BLaER1 (cell line): ENCODE measurements around the gene PTPRZ1.

Source experiments
- H3K27ac ChIP-seq: shearing (Covaris generic); formaldehyde crosslinking; 2 replicates; pipeline ENCODE4 v1.8.1; 2022
- H3K27me3 ChIP-seq: shearing (Covaris generic); formaldehyde crosslinking; 2 replicates; pipeline ENCODE4 v1.8.1; 2022
- H3K36me3 ChIP-seq: shearing (Covaris generic); formaldehyde crosslinking; 2 replicates; pipeline ENCODE4 v1.8.1; 2022
- H3K4me1 ChIP-seq: shearing (Covaris generic); formaldehyde crosslinking; 2 replicates; pipeline ENCODE4 v1.8.1; 2022
- H3K4me2 ChIP-seq: shearing (Covaris generic); formaldehyde crosslinking; 2 replicates; pipeline ENCODE4 v1.8.1; 2022
- H3K4me3 ChIP-seq: shearing (Covaris generic); formaldehyde crosslinking; 2 replicates; pipeline ENCODE4 v1.8.1; 2022
- H3K9ac ChIP-seq: shearing (Covaris generic); formaldehyde crosslinking; 2 replicates; pipeline ENCODE4 v1.8.1; 2022
- H3K9me3 ChIP-seq: shearing (Covaris generic); formaldehyde crosslinking; 2 replicates; pipeline ENCODE4 v1.8.1; 2022
- H4K20me1 ChIP-seq: shearing (Covaris generic); formaldehyde crosslinking; 2 replicates; pipeline ENCODE4 v1.8.1; 2022
- Cebpa-rat ChIP-seq: shearing (Covaris generic); IDR thresholded peaks from 2 replicates; pipeline ENCODE4 v1.8.1; 2022

PTPRZ1 gene

GRCh38 chr7:122033641-122034040 is 160.7 kb downstream of the PTPRZ1 start:
- H3K9me3 ChIP-seq: no peaks in the 10 kb centered on the region
- no peak overlapping the region for H3K4me2 ChIP-seq
- H3K27ac ChIP-seq: no peak overlapping the region
- no peak for TF ChIP-seq Cebpa-rat
- no peaks in the 10 kb centered on the region for H3K36me3 ChIP-seq
- H4K20me1 ChIP-seq: no peaks in the 10 kb centered on the region
- no peaks in the 10 kb centered on the region for H3K4me1 ChIP-seq
- no peaks in the 10 kb centered on the region for H3K27me3 ChIP-seq
- H3K9ac ChIP-seq: no peak overlapping the region
- H3K4me3 ChIP-seq: no peak overlapping the region

- no peak overlapping the region for H3K4me2 ChIP-seq
- TF ChIP-seq Cebpa-rat: no peak
- H3K9me3 ChIP-seq: no peaks in the 10 kb centered on the region
- H3K4me3 ChIP-seq: no peak overlapping the region
- H3K27me3 ChIP-seq: no peaks in the 10 kb centered on the region
- no peak overlapping the region for H3K9ac ChIP-seq
- H3K36me3 ChIP-seq: no peaks in the 10 kb centered on the region
- no peak overlapping the region for H3K27ac ChIP-seq
- no peaks in the 10 kb centered on the region for H3K4me1 ChIP-seq
- no peaks in the 10 kb centered on the region for H4K20me1 ChIP-seq
Observed at GRCh38 chr7:122035876-122036275, 162.9 kb downstream of the PTPRZ1 start.

- no peaks in the 10 kb centered on the region for H3K36me3 ChIP-seq
- no peaks in the 10 kb centered on the region for H4K20me1 ChIP-seq
- H3K9ac ChIP-seq: no peak overlapping the region
- no peak for TF ChIP-seq Cebpa-rat
- no peak overlapping the region for H3K4me3 ChIP-seq
- no peaks in the 10 kb centered on the region for H3K27me3 ChIP-seq
- no peak overlapping the region for H3K4me2 ChIP-seq
- no peaks in the 10 kb centered on the region for H3K4me1 ChIP-seq
- no peak overlapping the region for H3K27ac ChIP-seq
- no peaks in the 10 kb centered on the region for H3K9me3 ChIP-seq
Observed at GRCh38 chr7:122038134-122038533, 165.2 kb downstream of the PTPRZ1 start.

GRCh38 chr7:122038904-122039303 is 165.9 kb downstream of the PTPRZ1 start:
- Histone ChIP-seq H3K9me3 (no peaks in the 10 kb centered on the region), H3K9ac (no peak overlapping the region), H3K4me1 (no peaks in the 10 kb centered on the region), H3K4me2 (no peak overlapping the region), H3K36me3 (no peaks in the 10 kb centered on the region), H3K27me3 (no peaks in the 10 kb centered on the region), H3K27ac (no peak overlapping the region), H4K20me1 (no peaks in the 10 kb centered on the region), H3K4me3 (no peak overlapping the region)
- TF ChIP-seq Cebpa-rat: no peak

- Histone ChIP-seq H3K27ac (no peak overlapping the region), H3K27me3 (no peaks in the 10 kb centered on the region), H3K36me3 (no peaks in the 10 kb centered on the region), H3K4me1 (no peaks in the 10 kb centered on the region), H3K9ac (no peak overlapping the region), H3K9me3 (no peaks in the 10 kb centered on the region), H3K4me2 (no peak overlapping the region), H3K4me3 (no peak overlapping the region), H4K20me1 (no peaks in the 10 kb centered on the region)
- no peak for TF ChIP-seq Cebpa-rat
Observed at GRCh38 chr7:122040147-122040546, 167.2 kb downstream of the PTPRZ1 start.

GRCh38 chr7:122046402-122046801 is 173.4 kb downstream of the PTPRZ1 start:
- Histone ChIP-seq H3K4me3 (no peak overlapping the region), H4K20me1 (no peaks in the 10 kb centered on the region), H3K36me3 (no peaks in the 10 kb centered on the region), H3K9ac (no peak overlapping the region), H3K27ac (no peak overlapping the region), H3K9me3 (no peaks in the 10 kb centered on the region), H3K4me1 (no peaks in the 10 kb centered on the region), H3K27me3 (no peaks in the 10 kb centered on the region), H3K4me2 (no peak overlapping the region)
- TF ChIP-seq Cebpa-rat: no peak

GRCh38 chr7:122054393-122054792 is 181.4 kb downstream of the PTPRZ1 start:
- no peaks in the 10 kb centered on the region for H3K4me1 ChIP-seq
- no peaks in the 10 kb centered on the region for H4K20me1 ChIP-seq
- no peak for TF ChIP-seq Cebpa-rat
- H3K4me3 ChIP-seq: no peak overlapping the region
- no peak overlapping the region for H3K9ac ChIP-seq
- no peak overlapping the region for H3K27ac ChIP-seq
- H3K4me2 ChIP-seq: no peak overlapping the region
- H3K36me3 ChIP-seq: no peaks in the 10 kb centered on the region
- H3K27me3 ChIP-seq: no peaks in the 10 kb centered on the region
- no peaks in the 10 kb centered on the region for H3K9me3 ChIP-seq

GRCh38 chr7:122055073-122055472 is 182.1 kb downstream of the PTPRZ1 start:
- Histone ChIP-seq H3K4me2 (no peak overlapping the region), H3K9me3 (no peaks in the 10 kb centered on the region), H4K20me1 (no peaks in the 10 kb centered on the region), H3K4me3 (no peak overlapping the region), H3K4me1 (no peaks in the 10 kb centered on the region), H3K27ac (no peak overlapping the region), H3K9ac (no peak overlapping the region), H3K36me3 (no peaks in the 10 kb centered on the region), H3K27me3 (no peaks in the 10 kb centered on the region)
- TF ChIP-seq Cebpa-rat: no peak

GRCh38 chr7:122056977-122057376 is 184.0 kb downstream of the PTPRZ1 start:
- Histone ChIP-seq H3K4me2 (no peak overlapping the region), H3K27ac (no peak overlapping the region), H3K27me3 (no peaks in the 10 kb centered on the region), H4K20me1 (no peaks in the 10 kb centered on the region), H3K9me3 (no peaks in the 10 kb centered on the region), H3K9ac (no peak overlapping the region), H3K36me3 (no peaks in the 10 kb centered on the region), H3K4me1 (no peaks in the 10 kb centered on the region), H3K4me3 (no peak overlapping the region)
- no peak for TF ChIP-seq Cebpa-rat

GRCh38 chr7:122059542-122059941 is 186.6 kb downstream of the PTPRZ1 start:
- no peaks in the 10 kb centered on the region for H3K9me3 ChIP-seq
- no peaks in the 10 kb centered on the region for H3K27me3 ChIP-seq
- no peaks in the 10 kb centered on the region for H3K4me1 ChIP-seq
- H3K36me3 ChIP-seq: no peaks in the 10 kb centered on the region
- H3K4me2 ChIP-seq: no peak overlapping the region
- no peaks in the 10 kb centered on the region for H4K20me1 ChIP-seq
- no peak overlapping the region for H3K4me3 ChIP-seq
- no peak for TF ChIP-seq Cebpa-rat
- H3K9ac ChIP-seq: no peak overlapping the region
- H3K27ac ChIP-seq: no peak overlapping the region

- Histone ChIP-seq H3K9me3 (no peaks in the 10 kb centered on the region), H3K27ac (no peak overlapping the region), H3K36me3 (no peaks in the 10 kb centered on the region), H3K27me3 (no peaks in the 10 kb centered on the region), H3K4me1 (no peaks in the 10 kb centered on the region), H4K20me1 (no peaks in the 10 kb centered on the region), H3K4me3 (no peak overlapping the region), H3K4me2 (no peak overlapping the region), H3K9ac (no peak overlapping the region)
- TF ChIP-seq Cebpa-rat: no peak
Observed at GRCh38 chr7:122063146-122063545, 190.2 kb downstream of the PTPRZ1 start.
